Heart right ventricle (tissue), 16 donors: ENCODE data around the gene DUSP21. TPM values are rescaled to one million over a fixed set of nuclear protein-coding genes. Genes with fewer than 3 reads are reported as not detected.

Source experiments
- ATAC-seq, 8 donors: fragments of 200-7000 bp; cut with Tn5 transposase; one replicate each; pipeline ENCODE4 v1.9.1; 2020; ENCODE audit warnings: mild to moderate bottlenecking in 8 of 8, moderate library complexity in 8 of 8, moderate number of reproducible peaks in 1 of 8
- DNase-seq, 2 donors: peaks; one replicate each; pipeline ENCODE4 v3.0.0-alpha.2; 2020
- H3K27ac ChIP-seq, 10 donors: fragments of 200-600 bp; sonication (generic) in 2 of 10; one replicate each; pipeline versions ENCODE4 v1.5.0 to v1.8.0; 2020 to 2022; ENCODE audit warnings: mild to moderate bottlenecking in 3 of 10
- H3K27me3 ChIP-seq, 7 donors: fragments of 200-600 bp; one replicate each; pipeline ENCODE4 v1.8.0; 2021 to 2022; ENCODE audit warnings: mild to moderate bottlenecking in 2 of 7
- H3K36me3 ChIP-seq, 9 donors: fragments of 200-600 bp; sonication (generic) in 1 of 9; one replicate each; pipeline versions ENCODE4 v1.5.0 to v1.8.0; 2020 to 2022; ENCODE audit warnings: mild to moderate bottlenecking in 2 of 9
- H3K4me1 ChIP-seq, 9 donors: fragments of 200-600 bp; sonication (generic) in 1 of 9; one replicate each; pipeline versions ENCODE4 v1.5.0 to v1.8.0; 2020 to 2022; ENCODE audit warnings: mild to moderate bottlenecking in 4 of 9
- H3K4me3 ChIP-seq, 10 donors: fragments of 200-600 bp; sonication (generic) in 2 of 10; one replicate each; pipeline versions ENCODE4 v1.5.0 to v1.8.0; 2020 to 2022; ENCODE audit warnings: mild to moderate bottlenecking in 7 of 10, moderate library complexity in 2 of 10
- H3K9me3 ChIP-seq, 11 donors: fragments of 200-600 bp in 10 of 11; sonication (generic) in 2 of 11; one replicate each; pipeline versions ENCODE4 v1.5.0 to v1.8.0; 2013 to 2022; ENCODE audit warnings: mild to moderate bottlenecking in 2 of 11, control low read depth in 1 of 11, moderate library complexity in 1 of 11
- WGBS, 2 donors: extraction: QIAGEN DNeasy Blood & Tissue Kit; methylation state at CpG; one replicate each; pipeline ENCODE4 v1.1.7; 2013; ENCODE audit warnings: inconsistent platforms in 1 of 2; 5-methylcytosine and 5-hydroxymethylcytosine counted together
- intact Hi-C, 10 donors: fragments of 100-400 bp; cut with DNase I; formaldehyde crosslinking; loops; one replicate each; pipeline versions ENCODE4 v1.11.1 to v1.14.2; 2022
- polyA plus RNA-seq, 2 donors: library from polyadenylated mRNA; stranded (reverse); fragments of 200-250 nt; gene quantifications; one replicate each; pipeline ENCODE4 v1.2.3, GENCODE V29; 2013
- total RNA-seq, 10 donors: library from RNA; stranded (reverse); fragmentation: NEBNext Ultra II Directional in 3 of 10; extraction: Animal tissue kit (Norgen Biotek cat#: 25700) in 3 of 10; gene quantifications; one replicate each; pipeline versions ENCODE4 v1.2.1 to v1.2.4, GENCODE V29; 2021 to 2023
- TF ChIP-seq, protein P1 (sequence below), 9 donors: fragments of 200-600 bp; sonication (generic) in 2 of 9; IDR thresholded peaks; one replicate each; pipeline versions ENCODE4 v1.5.0 to v1.8.0; 2021 to 2022; ENCODE audit warnings: antibody characterized with exemption in 9 of 9, mild to moderate bottlenecking in 5 of 9, moderate library complexity in 1 of 9
- donor health status: Arrhythmogenic right ventricular cardiomyopathy.
- donor health status: ischemic (EF 13 %, LVEDD 7.1; RV severe dilation, severe dysfunction).
- donor health status: healthy with polysubstance abuse.
- donor health status: DM: no; HTN: yes; CAD: no.
- donor health status: DM: no; HTN: no; CAD: no.
- donor health status: ischemic (EF 25% LVEDD 6.9; RV normal size, moderate dysfunction).
- donor health status: ischemic (EF 25% LVEDD 5.7; RV mildly dilated, moderate dysfunction).
- donor health status: healthy.
- donor health status: DM: yes; HTN: yes; CAD: no.
- donor health status: Ischemic cardiomyopathy.
- donor health status: ischemic (EF 35%, LVEDD 5.7; RV mildly dilated, moderate dysfunction).
- donor health status: nonischemic (EF 11% LVEDD 7.7; RV severe dilation, severe dysfunction).
- donor health status: DM: yes; HTN: yes; CAD: no.
- donor health status: PGD.
- donor health status: ischemic (EF 29% LVEDD 5.4; RV normal size, mild dysfunction).
- donor health status: nonischemic (EF 23%, LVEDD 6.1; RV moderate dilation, normal function).

Gene DUSP21
- total and polyA plus RNA-seq, 12 donors, result not detected

DNA sequence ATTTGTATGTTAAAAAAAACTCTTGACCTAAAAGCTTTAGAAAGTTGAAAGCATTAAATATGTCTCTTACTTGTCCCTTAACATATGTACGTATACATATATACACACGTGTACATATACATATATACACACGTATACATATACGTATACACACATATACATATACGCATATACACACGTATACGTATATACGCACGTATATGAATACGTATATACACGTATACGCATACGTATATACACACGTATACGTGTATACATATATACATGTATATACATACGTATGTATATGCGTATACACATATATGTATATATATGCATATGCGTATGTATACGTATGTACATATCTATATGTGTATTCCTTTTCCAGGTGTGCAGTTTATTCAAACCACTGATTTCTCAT is 32.9 kb downstream of the DUSP21 start:
- H3K4me1 ChIP-seq, result peaks cover 0 to 66% (median 25%) of the 10 kb centered on the region in 9 donors
- H3K4me3 ChIP-seq, result peak overlapping the region in 1 of 10 donors; percentile 89
- 85 to 86% methylated on average over 19 of the region's 19 CpGs for WGBS, 2 donors

DNA sequence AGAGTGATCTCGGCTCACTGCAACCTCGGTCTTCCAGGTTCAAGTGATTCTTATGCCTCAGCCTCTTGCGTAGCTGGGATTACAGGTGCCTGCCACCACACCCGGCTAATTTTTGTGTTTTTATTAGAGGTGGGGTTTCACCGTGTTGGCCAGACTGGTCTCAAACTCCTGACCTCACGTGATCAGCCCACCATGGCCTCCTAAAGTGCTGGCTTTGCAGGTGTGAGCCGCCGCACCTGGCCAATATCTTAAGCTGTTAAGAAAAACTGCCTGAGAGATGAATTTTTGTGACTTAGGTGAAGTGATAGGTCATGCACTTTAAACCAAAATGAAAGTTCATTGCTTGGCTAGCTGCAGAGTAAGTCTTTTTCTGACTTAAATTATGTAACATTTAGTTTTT is 35.0 kb downstream of the DUSP21 start:
- DNase-seq (no peak), ATAC-seq (no peak)
- TF ChIP-seq, protein P1, sequence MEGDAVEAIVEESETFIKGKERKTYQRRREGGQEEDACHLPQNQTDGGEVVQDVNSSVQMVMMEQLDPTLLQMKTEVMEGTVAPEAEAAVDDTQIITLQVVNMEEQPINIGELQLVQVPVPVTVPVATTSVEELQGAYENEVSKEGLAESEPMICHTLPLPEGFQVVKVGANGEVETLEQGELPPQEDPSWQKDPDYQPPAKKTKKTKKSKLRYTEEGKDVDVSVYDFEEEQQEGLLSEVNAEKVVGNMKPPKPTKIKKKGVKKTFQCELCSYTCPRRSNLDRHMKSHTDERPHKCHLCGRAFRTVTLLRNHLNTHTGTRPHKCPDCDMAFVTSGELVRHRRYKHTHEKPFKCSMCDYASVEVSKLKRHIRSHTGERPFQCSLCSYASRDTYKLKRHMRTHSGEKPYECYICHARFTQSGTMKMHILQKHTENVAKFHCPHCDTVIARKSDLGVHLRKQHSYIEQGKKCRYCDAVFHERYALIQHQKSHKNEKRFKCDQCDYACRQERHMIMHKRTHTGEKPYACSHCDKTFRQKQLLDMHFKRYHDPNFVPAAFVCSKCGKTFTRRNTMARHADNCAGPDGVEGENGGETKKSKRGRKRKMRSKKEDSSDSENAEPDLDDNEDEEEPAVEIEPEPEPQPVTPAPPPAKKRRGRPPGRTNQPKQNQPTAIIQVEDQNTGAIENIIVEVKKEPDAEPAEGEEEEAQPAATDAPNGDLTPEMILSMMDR (IDR thresholded peaks at IDR 0.05), result no peak
- H3K36me3 ChIP-seq, result no peaks in the 10 kb centered on the region
- no peak overlapping the region for H3K27ac ChIP-seq
- intact Hi-C loops, result loop anchor here in 4 of 10 donors (5.0 to 10.0 kb wide), 4 partner anchors 76 to 216 kb away; no protein-coding TSS in a partner anchor
- no peak overlapping the region for H3K4me3 ChIP-seq
- no peaks in the 10 kb centered on the region for H3K27me3 ChIP-seq
- WGBS, 2 donors, result 78 to 86% methylated on average over 8 of the region's 8 CpGs
- H3K4me1 ChIP-seq, result peaks cover 0 to 82% (median 22%) of the 10 kb centered on the region in 9 donors
- H3K9me3 ChIP-seq, result no peaks in the 10 kb centered on the region

More for the DNA sequence above, 32.9 kb downstream of the DUSP21 start:
- Histone ChIP-seq H3K9me3 (no peaks in the 10 kb centered on the region), H3K27me3 (no peaks in the 10 kb centered on the region), H3K27ac (no peak overlapping the region), H3K36me3 (no peaks in the 10 kb centered on the region)
- TF ChIP-seq, protein P1 (IDR thresholded peaks at IDR 0.05), result no peak
- ATAC-seq (no peak), DNase-seq (no peak)
- intact Hi-C loops, result loop anchor here in 4 of 10 donors (5.0 to 10.0 kb wide), 4 partner anchors 78 to 218 kb away; no protein-coding TSS in a partner anchor

DNA sequence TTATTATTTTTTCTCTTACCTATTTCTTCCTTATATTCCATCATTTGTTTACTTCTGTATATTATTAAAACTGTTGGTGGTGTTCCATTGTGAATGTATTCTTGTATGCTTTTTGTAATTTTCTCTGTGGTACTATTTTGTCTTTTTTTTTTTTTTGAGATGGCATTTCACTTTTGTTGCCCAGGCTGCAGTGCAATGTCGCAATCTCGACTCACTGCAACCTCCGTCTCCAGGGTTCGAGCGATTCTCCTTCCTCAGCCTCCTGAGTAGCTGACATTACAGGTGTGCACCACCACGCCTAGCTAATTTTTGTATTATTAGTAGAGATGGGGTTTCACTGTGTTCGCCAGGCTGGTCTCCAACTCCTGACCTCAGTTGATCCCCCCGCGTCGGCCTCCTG is 37.7 kb downstream of the DUSP21 start:
- DNase-seq, result no peak
- TF ChIP-seq, protein P1 (IDR thresholded peaks at IDR 0.05), result no peak
- Histone ChIP-seq H3K27me3 (no peaks in the 10 kb centered on the region), H3K36me3 (no peaks in the 10 kb centered on the region), H3K9me3 (no peaks in the 10 kb centered on the region), H3K27ac (no peak overlapping the region), H3K4me1 (peaks cover 0 to 85% (median 22%) of the 10 kb centered on the region in 9 donors), H3K4me3 (no peak overlapping the region)
- intact Hi-C loops, result no loop called here
- no peak for ATAC-seq
- WGBS, 2 donors, result 91 to 92% methylated on average over 10 of the region's 10 CpGs

DNA sequence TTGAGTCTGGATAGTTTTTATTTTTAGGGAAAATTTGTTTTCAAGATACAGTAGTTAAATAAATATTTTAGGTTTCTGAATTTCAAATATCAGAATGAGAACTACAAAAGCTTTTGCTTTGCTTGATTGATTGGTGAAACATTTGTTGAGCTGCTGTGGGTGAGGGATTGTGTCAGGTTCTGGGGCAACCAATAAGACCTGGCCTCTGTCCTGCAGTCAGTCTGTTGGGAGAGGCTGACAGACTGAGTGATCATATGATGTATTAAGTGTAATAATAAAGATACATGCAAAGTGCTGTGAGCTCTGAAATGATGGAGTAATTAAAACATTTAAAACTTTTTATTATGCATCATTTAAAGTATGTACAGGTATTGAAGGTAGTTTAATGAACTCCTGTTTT is 38.8 kb downstream of the DUSP21 start:
- Histone ChIP-seq H3K4me1 (peaks cover 0 to 77% (median 16%) of the 10 kb centered on the region in 9 donors), H3K36me3 (no peaks in the 10 kb centered on the region), H3K9me3 (no peaks in the 10 kb centered on the region), H3K27me3 (no peaks in the 10 kb centered on the region), H3K4me3 (no peak overlapping the region), H3K27ac (no peak overlapping the region)
- TF ChIP-seq, protein P1 (IDR thresholded peaks at IDR 0.05), result no peak
- intact Hi-C loops, result no loop called here
- no peak for DNase-seq
- no peak for ATAC-seq
